ENCODE measurements around the gene PMM2. TPM values are rescaled to one million over a fixed set of nuclear protein-coding genes. Genes with fewer than 3 reads are reported as not detected.

The PMM2 gene
- total RNA-seq, 3 donors from 2014 or later, result 46.4 to 77.9 (median 74.9) TPM

- H3K36me3 ChIP-seq (ENCODE audit: low read depth), result peaks cover 13% of the 10 kb centered on the region
- H3K4me3 ChIP-seq, result no peak overlapping the region
- no peaks in the 10 kb centered on the region for H3K4me1 ChIP-seq (ENCODE audit: low read depth)
- no peak for ATAC-seq
- intact Hi-C loops (cut with DNase I, micrococcal nuclease), result no loop called here
- H3K9me3 ChIP-seq, result no peaks in the 10 kb centered on the region
- DNase-seq, result no peak
- no peak for TF ChIP-seq CTCF (IDR thresholded peaks at IDR 0.05)
Observed at GRCh38 chr16:8807189-8807588, 9.6 kb downstream of the PMM2 start.

- DNase-seq, result no peak
- TF ChIP-seq CTCF (IDR thresholded peaks at IDR 0.05), result no peak
Observed at GRCh38 chr16:8808009-8808408, 10.4 kb downstream of the PMM2 start.

GRCh38 chr16:8808613-8809353, 11.1 kb downstream of the PMM2 start:
- Histone ChIP-seq H3K4me1 (ENCODE audit: low read depth) (no peaks in the 10 kb centered on the region), H3K9me3 (no peaks in the 10 kb centered on the region), H3K36me3 (ENCODE audit: low read depth) (peaks cover 24% of the 10 kb centered on the region), H3K4me3 (no peak overlapping the region)
- intact Hi-C loops (cut with DNase I, micrococcal nuclease), result no loop called here
- DNase-seq (no peak), ATAC-seq (no peak)
- no peak for TF ChIP-seq CTCF (IDR thresholded peaks at IDR 0.05)

More at GRCh38 chr16:8808009-8808408, 10.4 kb downstream of the PMM2 start:
- no peak for ATAC-seq
- Histone ChIP-seq H3K36me3 (ENCODE audit: low read depth) (peaks cover 16% of the 10 kb centered on the region), H3K4me3 (no peak overlapping the region), H3K9me3 (no peaks in the 10 kb centered on the region), H3K4me1 (ENCODE audit: low read depth) (no peaks in the 10 kb centered on the region)
- intact Hi-C loops (cut with DNase I, micrococcal nuclease), result no loop called here

- no peak for TF ChIP-seq CTCF (IDR thresholded peaks at IDR 0.05)
- intact Hi-C loops (cut with DNase I, micrococcal nuclease), result no loop called here
- DNase-seq, result no peak
- Histone ChIP-seq H3K36me3 (ENCODE audit: low read depth) (peaks cover 23% of the 10 kb centered on the region), H3K4me1 (ENCODE audit: low read depth) (no peaks in the 10 kb centered on the region), H3K4me3 (no peak overlapping the region), H3K9me3 (no peaks in the 10 kb centered on the region)
- ATAC-seq, result no peak
Observed at GRCh38 chr16:8812162-8812843, 14.7 kb downstream of the PMM2 start.

- no peak for DNase-seq
- Histone ChIP-seq H3K4me3 (no peak overlapping the region), H3K36me3 (ENCODE audit: low read depth) (peaks cover 15% of the 10 kb centered on the region), H3K9me3 (no peaks in the 10 kb centered on the region), H3K4me1 (ENCODE audit: low read depth) (no peaks in the 10 kb centered on the region)
- intact Hi-C loops (cut with DNase I, micrococcal nuclease), result no loop called here
- TF ChIP-seq CTCF (IDR thresholded peaks at IDR 0.05), result no peak
- no peak for ATAC-seq
Observed at GRCh38 chr16:8814095-8814806, 16.6 kb downstream of the PMM2 start.
